Panc1 (cell line): Measurements from ENCODE around the gene FEV. TPM values are rescaled to one million over a fixed set of nuclear protein-coding genes. Genes with fewer than 3 reads are reported as not detected.

Experiments
- ATAC-seq: fragments of 200-7000 bp; cut with Tn5 transposase; 2 replicates; pipeline ENCODE4 v1.9.1; 2020; ENCODE audit warnings: mild to moderate bottlenecking, moderate library complexity
- BruUV-seq: library from RNA; stranded (reverse); fragments of 400-500 nt; replicated peaks from 2 replicates; lab custom pipeline; 2021; lab: Mats Ljungman, UMichigan
- CTCF ChIA-PET: fragments of 300-600 bp; sonication (Branson Sonifier 250); formaldehyde crosslinking; loops from one replicate; lab custom pipeline; 2022; ENCODE audit warnings: antibody characterized with exemption; lab: Charles Lee
- POLR2A ChIA-PET: fragments of 300-600 bp; sonication (Branson Sonifier 250); formaldehyde crosslinking; loops from one replicate; lab custom pipeline; 2022; ENCODE audit warnings: antibody characterized with exemption; lab: Charles Lee
- DNase-seq: peaks from one replicate; pipeline ENCODE4 v3.0.0-alpha.2; 2010; ENCODE audit warnings: low read depth, low spot score
- H3K27ac ChIP-seq: 2 replicates; pipeline ENCODE4 v1.5.1; 2011; ENCODE audit warnings: mild to moderate bottlenecking, low read length, inconsistent platforms
- H3K27me3 ChIP-seq: fragments of 200-500 bp; sonication (Bioruptor generic); 2 replicates; pipeline ENCODE4 v1.6.0; 2014; ENCODE audit warnings: low read length, inconsistent platforms; ENCODE audit not compliant: control insufficient read depth, insufficient read depth
- H3K36me3 ChIP-seq: fragments of 200-500 bp; sonication (Bioruptor generic); 2 replicates; pipeline ENCODE4 v1.5.1; 2014; ENCODE audit warnings: inconsistent platforms, mild to moderate bottlenecking, low read length, moderate library complexity; ENCODE audit not compliant: control insufficient read depth, insufficient read depth
- H3K4me1 ChIP-seq: 2 replicates; pipeline ENCODE4 v1.5.1; 2011; ENCODE audit warnings: inconsistent platforms, mild to moderate bottlenecking, low read length, moderate library complexity; ENCODE audit not compliant: control insufficient read depth, insufficient read depth
- H3K4me3 ChIP-seq, 2 experiments: 2 replicates each; pipeline ENCODE4 v1.5.1; 2011 to 2012; ENCODE audit warnings: low read depth in 2 of 2, low read length in 2 of 2, mild to moderate bottlenecking in 2 of 2, inconsistent platforms in 1 of 2, moderate library complexity in 1 of 2
- H3K9me3 ChIP-seq: fragments of 200-500 bp; sonication (Bioruptor generic); 2 replicates; pipeline ENCODE4 v1.5.1; 2014; ENCODE audit warnings: low read depth, mild to moderate bottlenecking, inconsistent platforms, low read length, moderate library complexity; ENCODE audit not compliant: control insufficient read depth, insufficient read depth
- CTCF ChIP-seq: fragments of 450-650 bp; IDR thresholded peaks from 2 replicates; pipeline ENCODE4 v1.5.1; 2017; ENCODE audit warnings: mild to moderate bottlenecking
- POLR2AphosphoS5 ChIP-seq: IDR thresholded peaks from 2 replicates; pipeline ENCODE4 v1.6.1; 2012; ENCODE audit warnings: mild to moderate bottlenecking, low read depth, low read length, moderate library complexity
- REST ChIP-seq, 2 experiments: IDR thresholded peaks; 2 replicates each; pipeline ENCODE4 v1.6.1; 2011 to 2012; ENCODE audit warnings: low read depth in 2 of 2, control low read depth in 1 of 2, low read length in 1 of 2, mild to moderate bottlenecking in 1 of 2, moderate library complexity in 1 of 2; ENCODE audit not compliant: insufficient read depth in 1 of 2
- SIN3A ChIP-seq: IDR thresholded peaks from 2 replicates; pipeline ENCODE4 v1.6.1; 2012; ENCODE audit warnings: low read depth, mild to moderate bottlenecking, low read length, moderate library complexity, borderline replicate concordance; ENCODE audit not compliant: insufficient read depth
- TCF7L2 ChIP-seq: IDR thresholded peaks from 2 replicates; pipeline ENCODE4 v1.6.1; 2011; ENCODE audit warnings: mild to moderate bottlenecking, low read depth, low read length, inconsistent platforms
- in situ Hi-C: cut with HindIII; loops from 2 replicates; pipeline ENCODE4 v1.10.0; 2016; ENCODE audit warnings: low sequenced_read_pairs, low pct_unique_long_range_greater_than_20kb
- intact Hi-C: fragments of 100-400 bp; cut with micrococcal nuclease; formaldehyde crosslinking; loops from one replicate; pipeline ENCODE4 v1.10.0; 2022; ENCODE audit not compliant: unreplicated experiment
- total RNA-seq: library from RNA; stranded (reverse); gene quantifications from one replicate; pipeline ENCODE4 v1.2.1, GENCODE V29; 2021; ENCODE audit not compliant: unreplicated experiment

Gene FEV
- total RNA-seq, 1 experiment from 2014 or later: not detected

GRCh38 chr2:218996937-218997336 lies 12.0 kb upstream of the FEV start:
- Histone ChIP-seq H3K9me3 (no peaks in the 10 kb centered on the region), H3K27me3 (no peaks in the 10 kb centered on the region; the same call in 1 of the 2 replicates), H3K27ac (no peak overlapping the region), H3K4me3 (no peak overlapping the region), H3K4me1 (peaks cover 4% of the 10 kb centered on the region; the same call in 1 of the 2 replicates), H3K36me3 (no peaks in the 10 kb centered on the region)
- no peak for ATAC-seq
- ChIA-PET POLR2A (no interaction called here), CTCF (interaction anchor here (1.5 to 3.3 kb wide), 2 partner anchors 10 to 16 kb away, joined by 7 to 20 read pairs; no protein-coding TSS in a partner anchor)
- intact Hi-C loops: loop anchor here (10.0 kb wide), 1 partner anchor 158 kb away; no protein-coding TSS in a partner anchor
- no TSS peak for BruUV-seq
- in situ Hi-C loops: no loop called here
- no peak for DNase-seq
- TF ChIP-seq TCF7L2 (no peak), CTCF (no peak), SIN3A (no peak), REST (IDR thresholded peaks at IDR 0.05; ENCODE audit: insufficient read depth in 1 of 2, low read depth in 2 of 2, low read length in 1 of 2) (no peak), POLR2AphosphoS5 (no peak)

GRCh38 chr2:218995972-218996711 lies 11.2 kb upstream of the FEV start:
- BruUV-seq: no TSS peak
- Histone ChIP-seq H3K27ac (peak overlapping the region; percentile 48; the same call in 1 of the 2 replicates), H3K27me3 (peaks cover 2% of the 10 kb centered on the region; the same call in 1 of the 2 replicates), H3K9me3 (no peaks in the 10 kb centered on the region), H3K36me3 (no peaks in the 10 kb centered on the region), H3K4me1 (peaks cover 4% of the 10 kb centered on the region; the same call in 1 of the 2 replicates), H3K4me3 (peak overlapping the region; percentile 51 to 62)
- ChIA-PET POLR2A (no interaction called here), CTCF (interaction anchor here (0.6 to 3.3 kb wide), 5 partner anchors 11 to 289 kb away, joined by 3 to 20 read pairs (median 7); no protein-coding TSS in a partner anchor)
- intact Hi-C loops (loop anchor here (10.0 kb wide), 1 partner anchor 159 kb away; no protein-coding TSS in a partner anchor), in situ Hi-C loops (no loop called here)
- DNase-seq (peak; percentile 41), ATAC-seq (peak; percentile 95)
- TF ChIP-seq REST (IDR thresholded peaks at IDR 0.05; ENCODE audit: insufficient read depth in 1 of 2, low read depth in 2 of 2, low read length in 1 of 2): peak in 1 of 2 experiments; percentile 58; a peak in 1 of 4 replicates
- no peak for TF ChIP-seq SIN3A
- no peak for TF ChIP-seq POLR2AphosphoS5
- TF ChIP-seq CTCF: peak; percentile 96
- TF ChIP-seq TCF7L2: no peak
